HG03135 (cell line): ENCODE data around the gene TTLL5.

Source experiments
- ATAC-seq: cut with Tn5 transposase; IDR thresholded peaks from one replicate; pipeline ENCODE4 v1.9.1; 2021; ENCODE audit warnings: mild to moderate bottlenecking, moderate library complexity; ENCODE audit not compliant: unreplicated experiment

Gene TTLL5

DNA sequence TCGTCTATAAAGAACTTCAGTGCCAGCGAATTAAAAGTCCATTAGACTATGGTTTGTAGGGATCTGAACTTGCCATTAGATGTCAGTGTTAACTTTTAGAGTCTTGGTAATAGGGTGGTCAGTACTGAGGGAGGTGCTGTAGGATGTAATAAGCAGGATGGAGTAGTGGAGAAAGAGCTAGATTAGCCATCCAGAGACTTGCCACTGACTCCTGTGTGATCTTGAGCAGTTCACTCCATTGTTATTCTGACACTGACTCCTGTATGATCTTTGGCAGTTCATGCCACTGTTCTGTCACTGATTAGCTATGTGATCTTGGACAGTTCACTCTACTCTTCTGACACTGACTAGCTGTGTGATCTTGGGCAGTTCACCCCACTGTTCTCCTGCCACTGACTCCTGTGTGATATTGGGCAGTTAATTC, 133.6 kb downstream of the TTLL5 start:
- ATAC-seq: no peak

DNA sequence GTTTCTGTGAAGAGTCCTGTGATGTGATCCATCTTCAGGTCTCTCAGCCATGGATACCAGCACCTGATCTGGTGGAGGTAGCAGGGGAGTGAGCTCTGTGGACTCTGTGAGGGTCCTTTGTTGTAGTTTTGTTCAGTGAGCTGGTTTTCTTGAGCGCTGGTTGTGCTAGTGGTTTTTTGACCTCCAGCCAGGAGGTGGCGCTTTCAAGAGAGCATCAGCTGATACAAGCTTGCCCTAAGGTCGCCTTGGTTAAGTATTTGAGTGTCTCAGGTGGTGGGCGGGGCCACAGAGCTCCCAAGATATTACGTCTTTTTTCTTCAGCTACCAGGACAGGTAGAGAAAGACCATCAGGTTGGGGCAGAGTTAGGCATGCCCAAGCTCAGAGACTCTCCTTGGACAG, 139.7 kb downstream of the TTLL5 start:
- no peak for ATAC-seq

DNA sequence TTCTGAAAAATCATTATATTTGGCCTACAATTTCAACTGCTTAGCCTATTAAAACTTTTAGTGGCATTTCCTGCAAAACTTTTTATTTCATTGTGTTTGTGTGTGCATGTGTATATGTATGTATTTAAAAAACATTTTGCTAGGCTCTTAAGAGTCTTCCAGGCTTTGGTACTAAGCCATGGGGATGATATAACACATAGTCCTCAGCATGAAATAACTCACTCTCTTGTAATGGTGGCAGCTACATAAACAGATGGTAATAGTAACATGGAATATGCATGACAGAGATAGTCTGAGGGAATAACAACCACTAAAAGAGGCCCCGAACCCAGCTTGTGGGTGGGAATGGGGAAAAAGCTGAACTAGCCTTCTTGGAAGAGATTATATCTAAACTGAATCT, 141.4 kb downstream of the TTLL5 start:
- no peak for ATAC-seq

DNA sequence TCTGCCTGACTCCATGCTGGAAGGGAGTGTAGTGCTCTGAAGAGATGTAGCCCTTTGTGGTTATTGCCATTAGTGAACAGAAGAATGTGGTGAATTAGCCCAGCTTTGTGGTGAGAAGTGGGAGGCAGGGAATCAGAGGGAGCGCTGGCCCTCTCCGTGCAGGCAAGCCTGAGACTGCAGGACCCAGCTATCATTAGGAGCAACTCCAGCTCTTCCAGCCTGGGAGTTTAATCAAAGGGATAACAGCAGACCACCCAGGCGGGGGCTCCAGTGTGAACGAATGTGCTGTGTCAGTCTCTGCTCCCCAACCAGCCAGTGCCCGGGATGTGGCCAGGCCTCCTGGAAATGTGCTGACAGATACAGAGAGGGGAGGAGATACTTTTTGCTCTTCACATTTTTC, 142.7 kb downstream of the TTLL5 start:
- no peak for ATAC-seq

DNA sequence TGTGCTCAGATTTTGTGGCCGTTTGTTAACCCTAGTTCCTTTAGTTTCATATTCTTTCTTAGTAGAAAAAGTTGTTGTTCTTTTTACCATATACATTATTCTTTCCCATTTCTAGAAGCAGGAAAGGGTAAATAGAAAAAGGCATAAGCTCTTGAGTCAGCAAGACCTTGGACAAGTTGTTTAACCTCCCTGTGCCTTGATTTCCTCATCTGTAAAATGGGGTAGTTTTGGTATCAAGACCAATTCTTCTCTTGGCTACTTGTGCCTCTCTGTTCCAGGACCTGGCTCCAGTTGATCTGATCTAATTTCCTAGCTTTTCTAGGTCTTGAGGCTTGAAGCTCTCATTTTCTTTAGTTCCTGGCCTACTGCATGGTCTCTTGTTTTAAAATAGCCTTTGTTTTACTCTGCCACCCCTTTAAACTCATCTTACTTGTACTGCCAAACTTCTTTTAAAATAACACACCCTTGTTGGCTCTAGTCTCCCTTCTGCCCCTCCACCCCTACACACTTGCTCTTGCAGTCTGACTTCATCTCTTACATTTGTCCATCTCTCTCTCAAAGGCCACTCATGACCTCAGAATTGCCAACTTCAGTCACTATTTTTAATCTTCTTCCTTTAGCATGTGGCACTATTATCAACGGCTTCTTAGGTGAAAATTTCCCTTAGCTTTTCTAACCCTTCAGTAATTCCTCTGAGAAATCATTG, 143.7 kb downstream of the TTLL5 start:
- no peak for ATAC-seq

DNA sequence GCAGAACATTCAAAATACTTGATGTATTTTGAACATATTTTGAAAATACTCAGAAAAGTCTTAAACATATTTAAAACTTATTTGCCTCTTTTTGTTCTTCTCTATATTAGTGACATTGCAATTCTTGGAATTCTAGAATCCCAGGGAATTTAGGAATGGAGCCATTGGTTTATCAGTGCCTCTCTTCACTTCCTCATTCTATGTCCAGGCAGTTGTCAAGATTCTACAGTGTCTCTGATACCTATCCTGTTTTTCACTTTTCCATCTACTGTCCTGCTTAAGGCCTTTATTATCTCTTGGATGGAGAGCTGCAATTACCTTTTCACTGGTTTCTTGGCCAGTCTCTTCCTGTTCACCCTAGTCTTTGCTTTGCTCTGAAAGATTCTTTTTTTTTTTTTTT, 144.6 kb downstream of the TTLL5 start:
- no peak for ATAC-seq

DNA sequence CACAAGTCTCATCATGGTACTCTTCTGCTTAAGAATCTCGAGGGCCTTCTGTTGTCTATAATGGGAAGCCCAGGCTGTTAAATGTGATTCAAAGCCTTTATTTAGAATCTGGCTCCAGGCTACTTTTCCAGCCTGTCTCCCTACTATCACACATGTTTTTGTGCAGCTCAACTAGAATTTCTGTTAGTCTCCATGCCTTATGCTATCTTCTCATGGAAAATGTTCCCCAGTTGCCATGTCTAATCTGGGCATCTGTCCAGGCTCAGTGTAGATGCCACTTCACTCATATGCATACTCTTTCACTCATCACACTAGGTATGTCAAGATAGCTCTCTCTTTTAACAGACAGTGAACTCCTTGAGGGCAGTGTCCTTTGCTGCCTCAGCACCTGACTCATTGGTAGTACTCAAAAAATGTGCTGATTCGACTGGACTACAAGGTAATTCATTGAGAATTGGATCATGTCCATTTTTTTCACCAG, 145.3 kb downstream of the TTLL5 start:
- no peak for ATAC-seq

DNA sequence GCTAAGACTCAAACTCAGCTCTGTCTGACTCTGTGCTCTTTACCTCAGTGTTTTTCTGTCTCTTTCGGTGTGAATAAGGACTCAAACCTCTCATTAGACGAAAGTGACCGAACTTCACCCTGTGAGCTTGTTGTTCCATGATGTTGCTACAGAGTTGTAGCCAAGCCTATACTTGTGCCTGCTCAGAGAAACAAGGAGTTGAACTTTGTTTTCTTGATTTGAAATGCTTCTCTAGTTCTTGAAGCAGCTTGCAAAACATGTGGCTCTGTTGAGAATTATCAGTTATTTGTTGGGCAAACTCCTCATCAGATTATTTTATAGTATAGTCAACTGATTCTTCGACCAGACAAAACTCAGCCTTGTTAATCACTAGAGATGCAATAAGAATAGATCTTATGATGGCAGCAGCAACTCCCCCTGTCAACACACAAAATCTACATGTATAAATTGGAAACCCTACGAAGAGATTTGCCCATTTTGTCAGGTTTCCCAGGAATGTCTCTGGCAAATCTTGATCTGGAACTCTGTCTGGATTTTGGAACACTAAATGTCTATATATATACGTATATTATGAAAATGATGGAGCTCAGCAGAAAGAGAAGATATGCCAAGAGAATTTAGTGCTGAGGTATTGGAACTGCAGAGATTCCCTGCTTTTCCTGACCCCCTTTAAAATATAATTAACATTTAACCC, 146.8 kb downstream of the TTLL5 start:
- ATAC-seq: no peak

DNA sequence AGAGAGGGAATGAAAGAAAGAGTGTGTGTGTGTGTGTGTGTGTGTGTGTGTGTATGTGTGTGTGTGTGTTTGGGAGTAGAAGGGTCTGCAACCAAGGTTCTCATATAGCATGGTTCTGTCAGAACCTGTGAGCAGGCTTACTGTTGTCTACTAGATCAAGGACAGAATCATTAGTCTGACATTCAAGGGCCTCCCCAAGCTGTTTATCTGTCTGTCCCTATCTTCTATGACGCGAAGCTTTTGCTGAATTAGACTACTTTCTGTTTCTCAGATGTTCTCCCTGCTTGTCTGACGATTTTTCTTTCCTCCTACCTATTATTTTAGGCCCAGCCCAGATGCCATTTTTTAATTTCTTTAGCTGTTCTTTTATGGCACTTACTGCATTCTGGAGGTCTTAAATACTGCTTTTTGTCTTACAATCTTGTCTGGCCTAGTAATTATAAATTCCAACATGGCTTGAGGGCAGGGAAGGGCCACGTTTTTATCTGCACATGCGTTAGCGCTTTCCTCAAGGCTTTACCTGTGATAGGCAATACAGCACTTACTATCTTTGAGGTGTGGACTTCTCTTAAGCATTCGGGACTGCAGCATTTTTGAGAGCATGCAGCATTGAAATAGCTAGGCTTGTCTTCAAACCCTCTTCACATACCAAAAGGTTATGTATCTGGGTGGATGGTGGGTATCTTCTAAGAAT, 150.2 kb downstream of the TTLL5 start:
- ATAC-seq: no peak

DNA sequence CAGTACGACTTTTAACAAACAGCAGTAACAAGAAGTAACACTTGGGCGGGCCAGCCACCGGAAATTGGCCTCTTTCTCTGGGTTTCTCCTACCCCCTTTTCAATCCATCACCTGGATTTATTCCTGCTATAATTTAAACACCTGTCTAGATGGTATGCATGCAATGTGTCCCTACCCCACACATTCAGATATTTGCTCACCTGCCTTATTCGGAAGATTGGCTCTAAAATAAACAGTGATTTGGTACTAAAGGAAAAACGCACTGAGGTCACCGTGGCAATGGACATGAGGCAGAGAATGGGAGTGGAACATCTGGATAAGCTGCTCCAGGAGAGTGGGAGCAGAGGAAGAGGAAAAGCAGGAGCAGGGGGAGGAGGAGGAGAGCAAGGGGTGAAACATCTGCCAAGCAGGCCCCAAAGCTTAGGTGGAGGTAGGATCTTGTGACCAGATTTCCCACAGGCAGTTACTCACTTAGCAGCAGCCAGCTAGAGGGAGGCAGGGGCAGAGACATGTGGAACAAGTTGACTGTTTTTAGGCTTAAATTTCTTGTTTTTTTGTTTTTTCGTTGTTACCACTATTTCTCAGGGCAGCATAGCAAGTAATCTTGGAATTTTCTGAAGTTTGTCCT, 150.9 kb downstream of the TTLL5 start:
- ATAC-seq: no peak

DNA sequence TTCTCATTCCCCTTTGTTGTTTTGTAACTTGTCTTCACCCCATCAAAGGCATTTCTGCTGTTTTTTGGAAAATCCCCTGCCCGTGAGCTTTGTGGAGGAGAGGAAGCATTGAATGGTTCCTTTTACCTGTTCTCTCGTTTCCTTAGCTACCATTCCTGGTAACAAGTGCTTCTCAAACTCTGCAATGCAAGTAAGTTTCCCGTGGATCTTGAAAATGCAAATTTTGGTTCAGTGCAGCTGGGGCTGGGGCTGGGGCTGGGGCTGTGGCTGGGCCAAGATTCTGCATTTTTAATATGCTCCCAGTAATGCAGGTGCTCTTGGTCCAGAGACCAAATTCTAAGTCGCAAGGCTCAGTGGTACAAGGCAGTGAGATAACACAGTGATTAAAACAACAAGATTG, 151.6 kb downstream of the TTLL5 start:
- ATAC-seq: no peak

DNA sequence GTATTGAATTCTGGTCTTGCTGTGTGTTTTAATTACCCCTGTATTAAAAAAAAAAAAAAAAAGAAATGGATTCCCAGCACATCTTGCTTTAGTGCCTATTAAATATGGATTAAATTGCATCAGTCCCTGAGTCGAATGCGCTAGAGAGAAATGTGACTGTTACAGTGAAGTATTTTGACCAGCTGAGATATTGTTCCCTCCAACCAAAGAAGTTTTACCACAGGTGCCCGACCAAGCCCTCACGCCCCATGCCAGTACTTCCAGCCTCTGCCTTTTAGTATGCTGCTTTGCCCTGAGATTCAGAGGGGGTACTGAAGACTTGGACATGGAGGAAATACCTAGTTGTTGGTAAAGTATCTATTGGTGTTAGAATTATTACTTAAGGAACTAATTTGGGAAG, 159.7 kb downstream of the TTLL5 start:
- no peak for ATAC-seq

DNA sequence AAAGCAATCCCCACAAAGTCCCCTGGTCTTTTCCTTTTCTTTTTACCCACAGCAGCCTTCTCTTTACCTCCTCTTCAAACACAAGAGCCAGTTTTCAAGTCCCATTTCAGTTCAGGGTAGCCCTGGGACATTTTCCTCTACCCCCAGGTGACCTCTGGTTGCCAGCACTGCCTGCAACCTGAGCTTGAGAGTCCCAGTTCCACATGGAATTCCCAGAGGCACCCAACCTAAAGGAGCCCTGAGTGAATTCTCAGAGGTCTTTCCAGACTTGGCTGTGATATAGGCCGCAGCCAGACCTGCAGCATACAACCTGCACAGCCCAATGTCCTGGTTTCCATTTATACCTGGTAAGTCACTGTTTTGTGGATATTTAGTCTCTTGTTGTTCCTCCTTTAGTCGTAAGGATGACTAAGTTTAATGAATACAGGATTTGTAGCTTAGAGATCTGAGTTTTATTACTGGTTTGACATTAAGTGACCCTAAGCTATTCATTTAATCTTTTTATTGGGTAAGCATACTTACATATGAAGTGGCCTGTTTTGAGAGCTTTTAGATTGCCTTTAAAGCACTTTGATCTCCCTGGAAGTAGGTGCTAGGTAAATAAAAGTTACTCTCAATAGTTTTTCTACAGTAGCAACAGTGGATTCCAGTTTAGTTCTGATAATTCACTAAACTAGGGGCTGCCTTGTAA, 160.9 kb downstream of the TTLL5 start:
- no peak for ATAC-seq

DNA sequence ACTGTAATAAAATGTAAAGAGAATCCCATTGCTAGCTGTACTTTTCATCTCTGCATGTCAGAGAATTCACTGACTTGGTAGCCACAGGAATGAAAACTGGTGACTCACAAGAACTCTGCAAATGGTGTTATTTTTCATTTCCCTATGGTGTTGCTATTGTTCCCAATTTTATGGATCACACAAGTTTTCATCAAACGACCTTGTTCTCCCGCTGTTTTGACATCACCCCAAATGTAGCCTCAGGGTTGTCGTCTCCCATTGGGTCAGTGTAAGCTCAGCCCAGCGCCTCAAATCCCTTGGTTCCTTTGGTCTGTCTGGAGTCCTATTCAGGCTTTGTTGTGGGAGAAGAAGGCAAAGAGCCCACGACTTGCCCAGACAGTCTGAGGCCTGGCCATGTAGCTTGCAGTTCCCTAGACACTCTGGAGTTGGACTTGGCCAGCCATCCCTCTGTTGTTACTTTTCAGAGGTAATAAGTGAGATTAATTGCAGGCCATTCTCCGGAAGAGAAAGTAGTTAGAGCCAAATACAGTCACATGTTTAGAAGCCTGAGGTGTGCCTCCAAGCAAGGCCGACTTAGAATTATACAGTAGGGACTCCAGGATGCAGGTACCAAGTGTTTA, 161.6 kb downstream of the TTLL5 start:
- no peak for ATAC-seq

DNA sequence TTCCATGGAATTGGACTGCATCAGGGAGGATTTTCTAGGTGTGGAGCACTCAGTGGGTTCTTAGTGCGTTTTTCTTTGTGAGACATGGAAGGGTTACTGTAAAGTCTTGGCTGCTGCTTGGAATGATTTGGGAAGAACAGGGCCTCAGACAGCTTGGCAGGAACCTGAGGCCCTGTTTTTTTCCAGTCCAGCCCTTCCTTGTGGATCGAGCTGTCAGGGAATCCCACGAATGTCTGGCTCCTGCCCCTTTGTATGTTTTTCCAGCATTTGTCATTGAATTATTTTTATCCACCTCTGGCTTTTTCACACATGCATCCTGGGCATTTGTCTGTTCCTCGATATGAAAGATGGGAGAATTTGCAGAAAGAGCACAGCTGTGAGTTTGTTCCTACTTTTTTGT, 162.3 kb downstream of the TTLL5 start:
- no peak for ATAC-seq

DNA sequence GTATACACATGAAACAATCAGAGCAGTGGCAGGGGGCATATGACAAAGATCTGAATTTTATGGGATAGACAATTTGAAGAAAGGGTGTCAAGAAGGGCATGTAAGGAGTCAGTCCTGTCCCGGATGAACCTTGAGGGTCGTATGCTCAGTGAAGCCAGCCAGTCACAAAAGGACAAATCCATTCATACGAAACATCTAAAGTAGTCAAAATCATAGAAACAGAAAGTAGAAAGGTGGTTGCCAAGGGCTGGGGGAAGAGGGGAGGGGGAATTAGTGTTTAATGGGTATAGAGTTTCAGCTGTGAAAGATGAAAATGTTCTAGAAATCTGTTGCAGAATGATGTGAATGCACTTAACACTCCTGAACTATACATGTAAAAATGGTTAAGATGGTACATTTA, 163.3 kb downstream of the TTLL5 start:
- no peak for ATAC-seq

DNA sequence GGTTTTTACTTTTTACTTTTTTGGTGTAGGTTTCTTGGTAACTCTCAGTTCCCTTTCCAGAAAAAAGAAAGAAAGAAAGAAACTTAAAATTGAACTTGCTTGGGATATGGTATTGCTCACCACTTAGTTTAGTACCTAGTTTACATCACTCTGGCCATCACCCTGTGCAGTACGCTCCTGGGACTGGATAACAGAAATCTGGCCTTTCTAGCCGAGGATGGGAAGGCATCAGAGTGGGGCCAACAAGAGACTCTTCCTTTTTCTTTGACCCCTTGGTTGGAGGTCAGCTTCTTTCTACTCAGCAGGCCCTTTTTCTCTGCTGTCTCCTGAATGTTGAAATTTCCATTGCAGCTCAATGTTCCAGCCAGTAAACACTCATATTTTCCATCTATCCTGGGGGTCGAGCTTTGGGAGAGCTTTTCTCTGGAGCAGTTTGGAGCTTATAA, 164.1 kb downstream of the TTLL5 start:
- no peak for ATAC-seq

DNA sequence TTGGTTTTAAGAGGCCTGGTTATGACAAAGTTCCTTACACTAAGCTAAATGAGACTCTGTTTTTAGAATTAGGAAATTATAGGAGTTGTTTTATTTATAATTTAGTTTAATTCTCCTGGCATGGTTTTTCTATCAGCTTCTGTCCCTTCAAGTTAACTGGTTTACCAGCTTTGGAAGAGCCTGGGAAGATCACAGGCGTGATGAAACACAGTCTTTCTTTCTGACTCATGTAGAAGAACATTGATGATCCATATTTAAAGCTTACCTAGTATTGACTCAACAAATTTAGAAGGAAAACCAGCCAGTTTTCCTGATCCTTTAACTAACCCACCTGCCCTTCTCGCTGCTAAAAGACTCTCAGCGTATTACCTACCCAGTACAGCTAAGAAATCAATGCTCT, 165.6 kb downstream of the TTLL5 start:
- ATAC-seq: no peak

DNA sequence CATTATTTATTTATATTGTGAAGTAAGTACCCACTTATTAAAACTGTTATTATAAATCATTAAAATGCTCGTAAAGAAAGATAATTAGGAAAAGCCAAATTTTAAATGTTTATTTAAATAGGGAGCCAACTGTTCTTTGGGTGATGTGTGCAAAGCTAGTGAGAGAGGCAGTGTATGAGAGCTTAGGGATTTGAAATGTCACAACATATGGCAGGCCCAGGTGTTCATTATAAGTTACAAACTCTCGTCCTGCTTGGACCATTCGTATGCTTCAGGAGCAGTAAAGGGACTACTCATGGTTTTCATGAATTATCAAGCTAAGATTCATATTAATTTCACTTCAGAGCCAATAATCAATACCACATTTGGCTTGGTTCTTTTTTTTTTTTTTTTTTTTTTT, 166.3 kb downstream of the TTLL5 start:
- no peak for ATAC-seq

DNA sequence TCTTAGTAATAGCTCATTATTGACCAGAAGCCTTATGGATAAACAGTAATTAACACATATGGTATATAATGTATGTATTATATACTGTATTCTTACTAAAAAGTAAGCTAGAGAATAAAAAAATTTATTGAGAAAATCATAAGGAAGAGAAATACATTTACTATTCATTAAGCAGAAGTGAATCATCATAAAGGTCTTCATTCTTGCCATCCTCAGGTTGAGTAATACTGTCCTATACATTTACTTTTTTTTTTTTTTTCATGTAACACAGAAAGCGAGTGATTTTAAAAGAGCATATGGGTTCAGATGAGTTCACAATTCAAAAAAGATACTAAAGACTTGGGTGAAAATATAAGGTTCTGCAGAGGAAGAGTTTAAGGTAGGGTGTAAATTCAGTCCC, 168.3 kb downstream of the TTLL5 start:
- no peak for ATAC-seq
